Transverse colon (tissue), 4 donors: ENCODE data around the gene FOXA1. TPM values are rescaled to one million over a fixed set of nuclear protein-coding genes. Genes with fewer than 3 reads are reported as not detected.

Experiments used
- DNase-seq: peaks from one replicate; pipeline ENCODE4 v3.0.0-alpha.2; 2019
- H3K27ac ChIP-seq, 4 donors: fragments of 200-600 bp; sonication (generic); 2 replicates each; pipeline ENCODE4 v1.5.1; 2016 to 2018; ENCODE audit warnings: inconsistent platforms in 4 of 4
- H3K27me3 ChIP-seq: fragments of 200-600 bp; sonication (generic); 2 replicates; pipeline ENCODE4 v1.5.1; 2017; ENCODE audit warnings: inconsistent platforms
- H3K36me3 ChIP-seq, 4 donors: fragments of 200-600 bp; sonication (generic); 2 replicates each; pipeline ENCODE4 v1.5.1; 2017 to 2019; ENCODE audit warnings: inconsistent platforms in 4 of 4
- H3K4me1 ChIP-seq, 4 donors: fragments of 200-600 bp; sonication (generic); 2 replicates each; pipeline ENCODE4 v1.5.1; 2017 to 2020; ENCODE audit warnings: inconsistent platforms in 4 of 4
- H3K4me3 ChIP-seq, 4 donors: fragments of 200-600 bp; sonication (generic); 1 replicate in 1 of 4; 2 replicates in 3 of 4; pipeline versions ENCODE4 v1.5.1 to v1.6.1; 2017 to 2019; ENCODE audit warnings: inconsistent platforms in 4 of 4
- H3K9me3 ChIP-seq, 2 donors: fragments of 200-600 bp; sonication (generic); 2 replicates each; pipeline ENCODE4 v1.5.1; 2017 to 2019; ENCODE audit warnings: inconsistent platforms in 2 of 2
- CTCF ChIP-seq, 5 experiments: fragments of 200-600 bp in 3 of 5; fragments of 450-650 bp in 2 of 5; sonication (generic) in 3 of 5; IDR thresholded peaks; 1 replicate in 2 of 5; 2 replicates in 3 of 5; pipeline ENCODE4 v1.5.1; 2016 to 2017; ENCODE audit warnings: antibody characterized with exemption in 5 of 5, inconsistent platforms in 3 of 5, mild to moderate bottlenecking in 2 of 5, moderate library complexity in 1 of 5
- EP300 ChIP-seq: sonication (generic); formaldehyde crosslinking; IDR thresholded peaks from one replicate; pipeline ENCODE4 v1.6.1; 2017; ENCODE audit warnings: antibody characterized with exemption, low read depth
- POLR2A ChIP-seq: fragments of 450-650 bp; IDR thresholded peaks from one replicate; pipeline ENCODE4 v1.6.1; 2016; ENCODE audit warnings: antibody characterized with exemption, mild to moderate bottlenecking, moderate library complexity
- POLR2AphosphoS5 ChIP-seq, 3 donors: sonication (generic); formaldehyde crosslinking; IDR thresholded peaks; one replicate each; pipeline ENCODE4 v1.6.1; 2016; ENCODE audit warnings: antibody characterized with exemption in 3 of 3
- WGBS, 2 donors: methylation state at CpG; one replicate each; pipeline ENCODE4 v1.1.5; 2018; ENCODE audit warnings: low coverage in 1 of 2; 5-methylcytosine and 5-hydroxymethylcytosine counted together
- in situ Hi-C, 4 donors: fragments of 200-750 bp; cut with MboI; loops; one replicate each; pipeline versions ENCODE4 v1.15.0 to v1.15.1; 2017; ENCODE audit warnings: low sequenced_read_pairs in 3 of 4, low pct_ligation_motif_present in 1 of 4, low pct_unique_long_range_greater_than_20kb in 1 of 4
- intact Hi-C: fragments of 100-400 bp; cut with DNase I; formaldehyde crosslinking; loops from one replicate; pipeline ENCODE4 v1.15.1; 2023; ENCODE audit warnings: low total_unique reads
- total RNA-seq, 4 donors: library from RNA; depleted of rRNA; stranded (reverse); fragments of >200 nt; gene quantifications; one replicate each; pipeline ENCODE4 v1.1.0, GENCODE V29; 2016

The FOXA1 gene
- total RNA-seq, 4 donors from 2014 or later: 53.2 to 157 (median 71.4) TPM

- in situ Hi-C loops: no loop called here
- Histone ChIP-seq H3K4me3 (no peak overlapping the region), H3K27ac (no peak overlapping the region), H3K36me3 (no peaks in the 10 kb centered on the region), H3K4me1 (peaks cover 5 to 54% (median 30%) of the 10 kb centered on the region in 4 donors), H3K27me3 (peaks cover 77% of the 10 kb centered on the region), H3K9me3 (no peaks in the 10 kb centered on the region)
- 43 to 50% methylated on average over 9 to 22 of the region's 22 CpGs for WGBS, 2 donors
- TF ChIP-seq EP300 (no peak), CTCF (IDR thresholded peaks at IDR 0.05) (no peak), POLR2AphosphoS5 (IDR thresholded peaks at IDR 0.05) (no peak), POLR2A (no peak)
- DNase-seq: no peak
- intact Hi-C loops: no loop called here
Observed at GRCh38 chr14:37601865-37602264, 6.8 kb upstream of the FOXA1 start.

GRCh38 chr14:37600880-37601741, 6.1 kb upstream of the FOXA1 start:
- Histone ChIP-seq H3K27ac (peak overlapping the region in 3 of 4 donors; percentile 42 to 90 (median 47)), H3K36me3 (no peaks in the 10 kb centered on the region), H3K4me3 (no peak overlapping the region), H3K27me3 (peaks cover 84% of the 10 kb centered on the region), H3K9me3 (no peaks in the 10 kb centered on the region), H3K4me1 (peaks cover 5 to 60% (median 32%) of the 10 kb centered on the region in 4 donors)
- in situ Hi-C loops: no loop called here
- no peak for DNase-seq
- intact Hi-C loops: no loop called here
- TF ChIP-seq POLR2AphosphoS5 (IDR thresholded peaks at IDR 0.05) (no peak), POLR2A (peak; percentile 21)
- 50 to 51% methylated on average over 4 of the region's 4 CpGs for WGBS, 2 donors

- no peaks in the 10 kb centered on the region for H3K9me3 ChIP-seq
- H3K27ac ChIP-seq: peak overlapping the region; percentile 90 to 94 (median 90)
- in situ Hi-C loops: no loop called here
- H3K36me3 ChIP-seq: no peaks in the 10 kb centered on the region
- WGBS, 2 donors: 12% methylated on average over 52 of the region's 57 CpGs; no CpG with 5 or more reads in 1 of the 2 donors
- intact Hi-C loops: no loop called here
- peak in 1 of 3 donors; percentile 23 for TF ChIP-seq POLR2AphosphoS5 (IDR thresholded peaks at IDR 0.05)
- peak in 1 of 5 experiments; percentile 11 for TF ChIP-seq CTCF (IDR thresholded peaks at IDR 0.05)
- peak; percentile 30 for TF ChIP-seq POLR2A
- no peak for TF ChIP-seq EP300
- peaks cover 8 to 70% (median 41%) of the 10 kb centered on the region in 4 donors for H3K4me1 ChIP-seq
- no peak for DNase-seq
- H3K4me3 ChIP-seq: peak overlapping the region in 3 of 4 donors; percentile 23 to 46 (median 42)
- H3K27me3 ChIP-seq: peaks cover 85% of the 10 kb centered on the region
Observed at GRCh38 chr14:37599507-37600368, 4.7 kb upstream of the FOXA1 start.

GRCh38 chr14:37598747-37599506, 3.9 kb upstream of the FOXA1 start:
- Histone ChIP-seq H3K4me1 (peaks cover 8 to 70% (median 41%) of the 10 kb centered on the region in 4 donors), H3K9me3 (no peaks in the 10 kb centered on the region), H3K27me3 (peaks cover 93% of the 10 kb centered on the region), H3K36me3 (no peaks in the 10 kb centered on the region), H3K4me3 (peak overlapping the region; percentile 20 to 46 (median 32)), H3K27ac (peak overlapping the region; percentile 90 to 94 (median 90))
- in situ Hi-C loops (no loop called here), intact Hi-C loops (no loop called here)
- no peak for TF ChIP-seq EP300
- TF ChIP-seq POLR2A: no peak
- TF ChIP-seq CTCF (IDR thresholded peaks at IDR 0.05): no peak
- no peak for TF ChIP-seq POLR2AphosphoS5 (IDR thresholded peaks at IDR 0.05)
- WGBS, 2 donors: 12% methylated on average over 36 of the region's 36 CpGs; no CpG with 5 or more reads in 1 of the 2 donors
- no peak for DNase-seq
